GM12864 (cell line): ENCODE measurements around the gene MYO9B.

Experiments
- DNase-seq: peaks from one replicate; pipeline ENCODE4 v3.0.0-alpha.2; 2011; ENCODE audit warnings: low read depth
- H3K4me3 ChIP-seq: 2 replicates; pipeline ENCODE4 v1.5.1; 2011; ENCODE audit warnings: mild to moderate bottlenecking, low read depth, low read length, control low read depth
- TF ChIP-seq, protein P1 (sequence below): IDR thresholded peaks from 2 replicates; pipeline ENCODE4 v1.5.1; 2011; ENCODE audit warnings: low read depth, mild to moderate bottlenecking, moderate library complexity, low read length, control low read depth, inconsistent platforms; ENCODE audit errors: missing control alignments

The MYO9B gene

DNA sequence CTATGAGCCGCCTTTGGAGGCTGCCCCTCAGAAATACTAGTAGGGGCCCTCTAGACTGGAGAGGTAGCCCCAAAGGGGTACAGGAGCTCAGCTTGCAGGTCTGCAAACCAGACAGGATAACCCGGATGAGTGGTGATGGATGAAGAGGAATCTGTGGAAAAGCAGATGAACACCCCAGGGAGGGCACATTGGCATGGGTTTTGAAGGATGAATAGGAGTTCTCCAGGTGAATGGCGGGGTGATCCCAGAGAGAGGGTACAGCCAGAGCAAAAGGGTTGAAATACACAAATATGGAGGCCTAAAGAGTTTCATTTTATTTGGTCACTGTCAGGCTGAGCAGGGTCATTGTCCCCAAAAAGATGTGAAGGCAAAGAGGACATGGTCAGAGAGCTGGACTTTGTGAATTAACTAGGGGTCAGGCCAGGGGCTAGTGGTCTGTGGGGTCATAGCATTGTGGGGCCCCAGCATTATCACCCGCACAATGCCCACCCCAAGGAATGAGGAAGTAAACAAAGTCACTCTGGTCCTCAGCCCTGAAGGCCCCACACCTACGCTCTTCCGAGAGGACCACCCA, 165.3 kb downstream of the MYO9B start:
- TF ChIP-seq, protein P1, sequence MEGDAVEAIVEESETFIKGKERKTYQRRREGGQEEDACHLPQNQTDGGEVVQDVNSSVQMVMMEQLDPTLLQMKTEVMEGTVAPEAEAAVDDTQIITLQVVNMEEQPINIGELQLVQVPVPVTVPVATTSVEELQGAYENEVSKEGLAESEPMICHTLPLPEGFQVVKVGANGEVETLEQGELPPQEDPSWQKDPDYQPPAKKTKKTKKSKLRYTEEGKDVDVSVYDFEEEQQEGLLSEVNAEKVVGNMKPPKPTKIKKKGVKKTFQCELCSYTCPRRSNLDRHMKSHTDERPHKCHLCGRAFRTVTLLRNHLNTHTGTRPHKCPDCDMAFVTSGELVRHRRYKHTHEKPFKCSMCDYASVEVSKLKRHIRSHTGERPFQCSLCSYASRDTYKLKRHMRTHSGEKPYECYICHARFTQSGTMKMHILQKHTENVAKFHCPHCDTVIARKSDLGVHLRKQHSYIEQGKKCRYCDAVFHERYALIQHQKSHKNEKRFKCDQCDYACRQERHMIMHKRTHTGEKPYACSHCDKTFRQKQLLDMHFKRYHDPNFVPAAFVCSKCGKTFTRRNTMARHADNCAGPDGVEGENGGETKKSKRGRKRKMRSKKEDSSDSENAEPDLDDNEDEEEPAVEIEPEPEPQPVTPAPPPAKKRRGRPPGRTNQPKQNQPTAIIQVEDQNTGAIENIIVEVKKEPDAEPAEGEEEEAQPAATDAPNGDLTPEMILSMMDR: no peak
- no peak overlapping the region for H3K4me3 ChIP-seq
- no peak for DNase-seq

DNA sequence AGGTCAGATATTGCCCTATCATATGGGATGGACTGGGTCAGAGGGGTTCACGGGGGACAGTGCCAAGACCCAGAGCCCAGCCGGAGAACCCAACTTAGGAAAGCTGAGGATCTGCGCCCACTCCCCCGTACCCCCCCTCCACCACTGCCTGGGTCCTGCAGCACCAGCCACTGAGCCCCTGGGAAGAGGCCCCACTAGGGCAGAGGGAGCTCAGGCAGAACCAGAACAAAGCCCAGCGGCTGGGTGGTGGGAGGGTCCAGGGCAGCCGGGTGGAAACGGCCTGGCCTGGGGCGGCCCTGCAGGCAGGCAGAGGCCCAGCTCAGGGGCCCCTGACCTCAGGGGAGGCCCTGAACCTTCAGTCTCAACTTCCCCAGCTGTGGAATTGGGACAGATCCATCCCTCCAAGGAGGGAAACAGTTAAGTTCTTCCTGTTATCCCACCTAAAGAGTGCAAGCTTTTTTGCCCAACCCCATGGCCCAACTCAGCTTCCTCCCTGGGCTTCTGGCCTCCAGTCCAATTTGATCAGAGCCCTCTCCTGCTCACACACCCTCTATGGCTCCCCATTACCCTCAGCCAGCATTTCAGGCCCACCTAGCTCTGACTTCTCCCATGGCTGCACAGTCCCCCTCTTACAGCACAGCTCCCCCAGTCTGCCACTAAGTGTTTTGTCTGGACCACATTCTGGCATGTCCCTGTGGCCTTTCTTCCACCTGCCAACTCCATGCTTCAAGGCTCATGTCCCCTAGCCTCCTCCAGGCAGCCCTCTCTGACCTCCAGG, 167.0 kb downstream of the MYO9B start:
- no peak overlapping the region for H3K4me3 ChIP-seq
- no peak for DNase-seq
- TF ChIP-seq, protein P1: no peak

DNA sequence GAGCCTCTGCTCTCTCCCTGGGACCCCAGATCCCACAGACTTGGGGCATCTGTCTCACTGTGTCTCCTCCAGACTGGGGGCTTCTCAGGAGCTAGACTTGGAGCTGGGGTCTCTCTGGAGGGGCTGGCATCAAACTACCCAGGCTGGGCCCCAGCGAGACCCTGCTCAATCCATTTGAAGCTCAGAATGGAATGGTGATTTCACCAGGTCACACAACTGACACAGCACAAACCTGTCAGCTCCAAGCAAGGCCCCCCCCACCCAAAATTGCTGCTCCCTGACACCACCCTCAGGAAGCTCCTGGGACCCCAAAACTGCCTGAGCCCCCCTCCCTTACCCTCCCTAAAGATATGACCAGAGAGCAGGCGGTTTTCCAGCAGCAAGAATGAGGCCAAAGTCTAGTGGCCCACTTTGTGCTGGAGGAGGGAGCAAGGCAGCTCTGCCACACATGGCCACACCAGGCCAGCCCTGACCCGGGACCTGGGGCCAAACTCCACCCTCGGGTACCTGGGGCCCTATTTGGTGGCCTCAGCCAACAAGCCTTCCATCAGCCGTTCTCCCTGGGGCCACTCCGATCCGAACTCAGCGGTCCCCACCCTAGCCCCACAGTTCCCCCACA, 167.7 kb downstream of the MYO9B start:
- TF ChIP-seq, protein P1: no peak
- DNase-seq: no peak
- H3K4me3 ChIP-seq: no peak overlapping the region

DNA sequence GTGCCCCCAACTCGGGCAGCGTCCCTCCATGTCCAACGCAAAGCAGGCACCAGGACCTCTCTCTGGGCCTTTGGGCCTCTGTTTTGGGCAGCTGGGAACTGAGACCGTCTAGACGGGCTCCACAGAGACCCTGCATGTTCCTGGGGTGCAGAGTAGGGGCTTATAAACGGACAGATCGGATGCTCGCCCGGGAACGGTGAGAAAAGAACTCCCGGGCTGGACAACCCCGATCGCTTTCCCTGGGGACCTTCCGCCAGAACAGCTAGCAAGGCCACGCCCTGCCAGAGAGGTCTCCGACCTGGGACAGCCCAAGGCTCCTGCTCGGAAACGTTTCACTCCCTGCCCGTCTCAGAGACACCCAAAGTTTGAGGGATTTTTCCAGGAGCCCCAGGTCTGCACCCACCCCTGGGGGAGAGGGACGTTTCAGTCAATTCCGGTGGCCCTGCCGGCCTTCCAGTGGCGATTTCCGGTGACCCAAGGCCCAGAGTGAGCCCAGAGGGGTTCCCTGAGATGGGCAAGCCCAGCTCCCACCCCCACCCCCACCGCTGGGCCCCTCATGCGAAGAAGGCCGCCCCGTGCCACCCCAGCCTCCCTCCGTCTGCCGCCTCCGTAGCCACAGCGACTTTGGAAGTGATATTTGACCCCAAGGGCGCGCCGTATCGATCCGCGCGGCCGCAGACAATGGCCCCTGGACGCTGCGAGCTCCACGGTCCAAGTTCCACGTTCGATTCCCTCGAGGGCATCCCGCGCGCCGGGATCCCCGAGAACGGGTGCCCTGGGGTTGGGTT, 168.4 kb downstream of the MYO9B start:
- DNase-seq: no peak
- TF ChIP-seq, protein P1: no peak
- H3K4me3 ChIP-seq: no peak overlapping the region

DNA sequence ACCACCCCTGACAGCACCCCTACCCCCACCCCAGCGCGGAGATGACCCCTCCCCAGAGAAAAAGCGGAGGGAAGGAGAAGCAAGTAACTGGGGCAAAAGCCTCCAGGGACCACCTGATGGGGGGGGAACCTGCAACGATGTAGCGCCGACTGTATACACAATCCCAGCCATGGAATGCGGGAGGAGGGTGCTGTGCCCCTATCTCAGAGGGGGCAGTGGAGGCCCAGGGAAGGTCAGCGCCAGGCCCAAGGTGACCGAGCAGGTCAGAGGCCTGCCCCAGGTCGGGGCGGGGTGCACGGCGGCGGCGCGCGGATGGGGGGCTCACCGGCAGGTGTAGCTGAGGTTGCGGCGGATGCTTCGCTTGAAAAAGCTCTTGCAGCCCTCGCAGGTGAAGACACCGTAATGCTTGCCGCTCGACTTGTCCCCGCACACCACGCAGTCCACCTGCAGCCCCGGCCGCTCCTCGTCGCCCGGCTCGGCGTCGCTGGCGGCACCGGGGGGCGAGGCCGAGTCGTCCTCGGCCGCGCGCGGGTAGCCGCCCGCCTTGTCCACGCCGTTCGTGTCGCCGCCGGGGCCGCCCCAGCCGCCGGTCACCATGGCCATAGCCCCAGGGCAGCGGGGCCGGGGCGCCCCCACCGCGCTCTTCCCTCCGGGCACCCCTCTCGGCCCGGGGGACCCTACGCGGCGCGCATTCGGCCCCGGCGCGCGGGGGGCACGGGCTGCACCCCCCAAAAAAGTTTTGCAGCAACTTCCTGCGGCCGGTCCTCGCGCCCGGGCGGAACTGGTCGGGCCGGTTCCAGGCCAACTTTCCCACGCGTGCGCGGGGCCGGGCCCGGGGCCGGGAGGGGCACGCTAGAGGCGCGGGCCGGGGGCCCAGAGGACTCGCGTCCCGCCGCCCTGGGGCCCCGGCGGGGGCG, 169.3 kb downstream of the MYO9B start:
- DNase-seq: no peak
- TF ChIP-seq, protein P1: no peak
- peak overlapping the region; percentile 52 for H3K4me3 ChIP-seq

DNA sequence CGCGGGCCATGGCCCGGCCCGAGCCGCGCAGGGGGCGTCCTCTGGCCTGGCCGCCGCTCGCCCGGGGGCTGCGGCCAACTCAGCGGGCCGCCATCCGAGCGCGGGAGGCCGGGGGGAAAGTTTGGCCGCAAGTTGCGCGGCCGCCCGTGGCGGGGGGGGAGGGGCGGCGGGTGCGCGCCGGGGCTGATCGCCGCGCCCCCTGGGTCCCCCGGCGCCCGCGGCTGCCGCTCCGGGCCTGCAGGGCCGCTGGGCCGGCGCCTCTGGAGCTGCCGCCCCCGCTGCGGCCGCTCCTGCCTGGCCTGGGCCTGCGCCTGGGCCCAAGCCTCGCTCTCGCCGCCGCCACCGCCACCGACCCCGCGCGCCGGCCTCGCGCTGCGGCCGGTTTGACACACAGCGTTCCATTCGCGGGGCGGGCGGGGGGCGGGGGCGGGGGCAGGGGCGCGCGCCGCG, 170.0 kb downstream of the MYO9B start, which contains the start of gene NR2F6:
NR2F6 (minus strand) TSS at position 385 of the 450 bp plus-strand sequence. CDS start 699 bp downstream, outside the sequence.
- TF ChIP-seq, protein P1: no peak
- H3K4me3 ChIP-seq: peak within 1 kb of the TSS; percentile 52
- no peak for DNase-seq
